Activated CD8-positive, alpha-beta memory T cell treated with anti-CD3 and anti-CD28 coated beads, Interleukin-2, amount 50 U/mL, for 4 hours (primary cell): Measurements from ENCODE around the gene MEIS2.

Experiments used
- DNase-seq: peaks from one replicate; pipeline ENCODE4 v3.0.0-alpha.2; 2020

Gene MEIS2

DNA sequence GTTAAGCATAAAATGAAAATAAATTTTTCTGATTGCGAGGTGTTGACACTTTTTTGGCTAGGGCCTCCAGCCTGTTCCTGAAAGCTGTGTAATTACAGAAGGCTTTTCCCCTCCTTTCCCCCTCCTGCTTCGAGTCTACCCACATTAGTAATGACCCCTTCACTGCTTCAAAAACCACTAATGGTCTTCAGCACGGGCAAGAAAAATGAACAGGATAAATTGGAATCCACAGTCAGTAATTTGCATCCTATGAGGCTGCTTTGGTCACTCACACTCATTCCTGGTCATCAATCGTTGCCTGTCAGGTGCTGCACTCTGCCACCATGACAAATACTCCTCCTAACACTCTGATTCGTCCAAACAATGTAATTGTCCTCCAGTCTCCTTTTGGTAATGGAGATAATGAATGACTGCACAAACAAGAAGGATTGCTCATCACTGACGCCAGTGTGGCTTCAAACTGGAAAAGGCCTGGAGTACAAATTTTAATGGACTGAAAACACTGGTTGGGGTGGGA lies 148.6 kb downstream of the MEIS2 start:
- no peak for DNase-seq

DNA sequence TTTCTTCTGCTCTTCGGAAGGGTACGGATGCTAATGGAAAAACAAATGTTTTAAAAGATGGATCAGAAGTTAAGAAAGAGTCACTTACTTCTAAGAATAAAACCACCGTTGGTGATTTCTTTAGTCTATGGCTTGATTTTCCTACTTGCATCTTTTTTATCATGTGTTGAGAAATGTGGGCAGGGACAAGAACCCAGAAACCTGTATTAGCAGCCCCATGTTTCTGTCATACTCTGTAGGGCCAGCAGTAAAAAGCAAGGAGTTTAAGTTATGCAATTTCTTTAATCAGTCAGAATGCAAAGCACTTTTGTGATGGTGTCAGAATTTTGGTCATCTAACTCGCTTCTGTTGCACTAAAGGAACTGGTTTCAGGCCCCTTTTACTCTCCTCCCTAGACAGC lies 150.0 kb downstream of the MEIS2 start:
- no peak for DNase-seq

DNA sequence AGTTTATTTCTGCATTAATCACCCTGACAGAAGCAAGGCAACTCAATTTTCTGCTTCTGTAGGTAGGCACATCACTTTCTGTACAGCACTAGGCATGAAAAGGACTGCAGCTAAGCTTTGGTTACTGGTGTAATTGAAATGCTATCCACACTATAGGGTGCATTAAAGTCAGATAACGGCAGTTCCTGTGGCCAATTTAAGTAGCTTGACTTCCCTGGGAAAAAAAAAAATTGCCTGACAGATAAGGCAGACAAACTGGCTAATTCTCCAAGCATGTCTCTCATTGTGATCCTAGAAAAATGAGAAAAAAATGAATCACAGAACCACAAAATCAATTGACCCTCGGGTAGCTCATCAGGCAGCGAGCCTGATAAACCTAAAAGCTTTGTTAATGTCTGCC lies 151.4 kb downstream of the MEIS2 start:
- no peak for DNase-seq

DNA sequence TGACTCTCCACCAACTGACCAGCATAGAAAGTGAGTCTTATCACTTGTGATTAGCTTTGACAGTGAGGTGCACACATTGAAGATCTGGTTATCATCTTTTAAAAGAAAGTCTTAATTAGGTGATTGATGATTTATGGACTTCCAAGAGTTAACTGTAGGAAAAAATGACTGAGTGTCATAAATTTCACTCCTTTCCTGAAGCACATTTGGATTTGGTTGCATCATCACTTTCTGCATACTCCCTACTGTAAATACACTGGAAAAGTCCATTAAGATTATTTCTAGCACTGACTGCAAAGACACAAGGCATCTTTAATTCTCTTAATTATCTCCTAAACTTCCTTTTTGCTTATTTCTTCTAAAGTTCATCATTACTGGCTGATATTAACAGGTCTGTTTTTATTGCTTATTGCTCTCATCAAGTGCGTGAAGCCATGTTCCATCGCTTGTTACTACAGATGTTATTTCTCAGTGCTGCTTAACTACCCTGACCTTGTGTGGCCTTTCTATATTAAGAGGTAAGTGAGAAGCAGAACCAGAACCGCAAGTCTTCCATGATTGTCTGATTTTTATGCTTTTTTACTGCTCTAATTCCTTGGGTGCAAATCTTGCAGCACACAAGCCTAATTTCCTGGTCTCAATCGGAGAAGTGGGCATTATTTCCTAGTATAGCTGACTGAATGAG lies 153.2 kb downstream of the MEIS2 start:
- DNase-seq, result no peak

DNA sequence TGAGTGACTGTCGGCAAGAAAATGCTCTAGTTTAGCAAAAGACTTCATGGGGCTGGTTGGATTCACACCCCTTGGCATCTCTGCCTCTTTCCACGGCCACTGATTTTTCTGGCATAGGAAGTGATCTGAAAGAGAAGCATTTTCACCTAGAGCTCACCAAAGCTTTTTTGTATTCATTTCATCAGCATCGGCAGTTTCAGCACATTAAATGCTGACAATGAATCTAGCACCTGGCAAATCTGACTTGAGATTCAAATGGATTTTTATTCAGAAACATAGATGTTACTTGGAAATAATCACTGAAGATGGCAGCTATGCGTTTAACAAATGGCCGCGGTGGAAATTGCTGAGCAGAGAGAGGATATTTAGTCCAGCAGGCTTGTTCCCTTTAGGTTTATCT lies 155.9 kb downstream of the MEIS2 start:
- DNase-seq, result no peak

DNA sequence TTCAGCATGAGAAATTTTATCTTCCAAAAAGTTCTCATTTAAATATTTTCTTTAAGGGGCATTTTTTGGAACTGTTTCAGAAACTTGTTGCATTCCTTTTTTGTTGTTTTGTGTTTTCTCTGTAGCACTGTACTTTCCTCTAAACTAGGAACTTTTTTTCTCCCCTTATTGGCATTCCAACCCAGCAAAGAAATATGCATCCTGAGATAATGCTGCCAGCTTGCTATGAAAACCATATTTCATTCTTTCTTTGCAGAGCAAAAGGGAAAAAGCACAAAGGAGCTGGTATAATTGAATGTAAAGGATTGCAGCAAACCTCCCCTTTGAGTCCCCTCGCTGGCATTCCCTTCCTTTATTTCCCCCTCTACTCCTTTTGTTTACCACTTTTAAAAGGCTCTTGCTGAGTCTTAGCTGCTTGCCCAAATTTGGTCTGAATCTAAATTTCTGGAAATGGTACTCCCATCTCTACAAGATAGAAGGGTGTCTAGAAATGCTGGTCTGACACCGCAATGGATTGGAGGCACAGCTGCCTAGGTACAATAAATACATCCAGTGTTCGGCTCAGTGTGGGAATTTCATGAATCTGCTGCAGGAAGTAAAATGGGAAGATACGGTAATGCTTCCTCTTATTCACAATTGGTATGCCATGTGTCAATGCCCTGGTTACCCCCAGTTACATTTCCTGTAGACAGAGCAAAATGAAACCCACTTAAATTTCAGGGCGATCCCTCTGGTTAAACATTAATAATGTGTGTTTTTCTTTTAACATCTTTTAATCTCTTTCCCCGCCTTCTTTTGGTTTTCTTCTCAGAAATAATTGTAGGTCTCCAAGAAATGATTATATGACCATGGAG lies 156.6 kb downstream of the MEIS2 start:
- no peak for DNase-seq

DNA sequence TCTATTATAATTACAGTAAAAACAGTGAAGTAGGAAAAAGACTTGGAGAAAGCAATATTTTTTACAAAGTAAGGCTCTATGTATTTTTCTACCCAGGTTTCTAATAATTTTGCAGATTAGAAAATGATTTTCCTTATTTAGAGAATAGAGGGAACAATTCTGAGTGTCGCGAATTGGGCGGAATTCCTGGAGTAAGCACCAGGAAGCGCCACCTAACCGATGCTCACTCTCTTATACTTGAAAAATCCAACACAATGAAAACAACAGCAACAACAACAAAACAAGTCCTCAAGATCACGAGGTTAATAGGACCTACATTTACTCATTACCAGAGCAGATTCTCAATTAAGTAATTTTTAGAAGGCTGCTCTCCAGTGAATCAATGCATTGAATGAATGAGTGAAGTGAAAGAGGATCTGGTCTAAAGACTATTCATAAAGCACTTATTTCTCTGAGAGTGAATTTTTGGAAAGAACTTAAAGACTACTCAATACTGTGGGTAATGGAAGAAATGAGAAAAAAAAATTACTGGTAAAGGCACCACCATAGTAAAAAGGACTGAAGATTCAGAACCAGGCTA lies 158.0 kb downstream of the MEIS2 start:
- no peak for DNase-seq

DNA sequence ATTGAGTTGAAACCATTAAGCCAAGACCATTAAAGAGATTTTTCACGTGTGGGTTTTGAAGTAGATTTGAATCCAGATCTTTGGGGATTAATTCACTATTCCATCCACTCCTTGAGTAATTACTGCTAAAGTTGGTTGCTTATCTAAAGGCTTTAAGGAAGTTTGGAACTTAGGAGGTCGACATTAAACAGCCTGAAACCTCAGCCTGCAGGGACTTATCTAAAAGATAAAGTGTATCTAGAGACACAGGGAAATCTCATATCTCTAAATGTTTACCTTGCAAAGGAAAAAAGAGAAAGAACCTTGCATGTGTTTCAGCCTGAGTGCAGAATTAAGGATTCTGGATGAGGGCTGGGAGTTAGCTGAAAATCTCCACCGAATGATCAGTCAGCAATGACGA lies 158.6 kb downstream of the MEIS2 start:
- no peak for DNase-seq

DNA sequence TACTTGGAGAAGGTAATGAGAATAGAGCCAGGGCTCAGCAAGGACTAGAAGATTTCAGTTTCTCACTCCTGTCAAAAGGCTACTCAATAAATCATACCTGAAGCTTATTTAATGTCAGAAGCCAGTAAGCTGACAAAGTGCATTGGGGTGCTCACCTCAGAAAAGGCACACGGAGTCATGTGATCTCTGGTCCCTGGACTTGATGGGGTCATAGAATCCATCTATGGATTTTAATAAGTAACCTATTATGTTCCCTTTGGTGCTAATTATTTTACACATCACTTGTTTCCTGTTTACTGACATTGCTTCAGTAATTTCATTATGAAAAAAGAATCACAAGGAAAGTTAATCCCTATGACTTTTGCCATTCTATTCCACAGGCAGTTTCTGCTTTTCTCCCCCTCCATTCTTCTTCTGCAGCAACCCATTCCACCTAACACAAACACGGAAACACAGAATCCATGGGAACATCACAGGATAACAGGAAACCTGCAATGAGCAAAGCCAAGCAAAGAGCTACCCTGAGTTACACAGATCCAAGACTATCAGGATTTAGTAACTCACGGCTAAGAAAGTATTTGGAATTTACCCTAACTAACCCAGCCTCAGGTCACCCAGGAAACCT lies 159.6 kb downstream of the MEIS2 start:
- no peak for DNase-seq

DNA sequence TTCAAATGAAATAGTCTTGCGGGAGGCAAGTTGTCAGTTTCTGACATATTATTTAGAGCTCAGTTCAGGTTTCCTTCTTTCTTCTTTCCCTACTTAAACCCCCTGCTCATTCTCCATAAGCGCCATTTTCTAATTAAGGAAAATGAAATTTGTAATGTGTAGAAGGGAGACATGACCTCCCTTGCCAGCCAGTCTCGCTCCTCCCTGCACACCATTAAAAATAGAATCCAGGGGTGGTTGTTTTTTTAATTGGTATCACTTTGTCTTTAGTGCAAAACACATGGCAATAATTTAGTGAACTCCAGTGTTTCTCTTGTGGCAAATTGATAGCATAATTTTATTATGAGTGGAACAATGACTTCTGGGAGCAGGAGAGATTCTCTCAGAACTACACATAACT lies 160.1 kb downstream of the MEIS2 start:
- no peak for DNase-seq

DNA sequence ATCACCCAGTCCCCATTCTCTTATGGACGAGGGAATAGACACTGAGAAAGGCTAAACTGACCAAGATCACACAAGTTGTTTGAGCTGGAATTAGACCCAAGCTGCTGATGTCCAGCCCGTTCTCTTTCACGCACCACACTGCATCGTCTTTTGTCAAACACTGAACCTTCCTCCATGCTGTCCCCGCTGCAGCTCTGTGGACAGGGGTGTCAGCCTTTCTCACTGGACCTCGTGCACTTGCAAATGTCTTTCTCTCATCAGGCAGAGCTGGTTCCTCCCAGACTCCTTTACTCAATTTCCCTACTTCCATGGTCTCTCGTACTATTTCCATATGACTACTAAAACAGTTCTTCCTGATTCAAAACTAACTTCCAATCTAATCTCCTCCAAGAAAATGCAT lies 161.6 kb downstream of the MEIS2 start:
- DNase-seq, result no peak

DNA sequence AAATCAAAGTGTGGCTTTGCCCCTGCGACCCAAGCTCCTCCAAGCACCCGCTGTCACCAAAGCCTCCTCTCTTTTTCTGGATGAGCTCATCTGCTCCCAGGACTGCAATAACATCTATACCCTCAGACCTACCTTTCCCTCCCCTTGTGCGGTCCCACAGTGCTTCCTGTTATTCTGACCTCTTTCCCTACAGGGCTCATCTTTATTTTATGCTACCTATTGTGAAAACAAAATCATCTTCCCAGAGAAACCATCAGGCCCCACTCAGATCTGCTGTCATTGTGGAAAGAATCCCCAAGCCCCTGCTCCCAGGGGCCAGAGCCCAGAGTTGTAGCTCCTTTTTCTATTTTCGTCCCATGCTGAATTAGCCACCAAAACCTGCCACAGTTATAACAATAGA lies 162.2 kb downstream of the MEIS2 start:
- no peak for DNase-seq

DNA sequence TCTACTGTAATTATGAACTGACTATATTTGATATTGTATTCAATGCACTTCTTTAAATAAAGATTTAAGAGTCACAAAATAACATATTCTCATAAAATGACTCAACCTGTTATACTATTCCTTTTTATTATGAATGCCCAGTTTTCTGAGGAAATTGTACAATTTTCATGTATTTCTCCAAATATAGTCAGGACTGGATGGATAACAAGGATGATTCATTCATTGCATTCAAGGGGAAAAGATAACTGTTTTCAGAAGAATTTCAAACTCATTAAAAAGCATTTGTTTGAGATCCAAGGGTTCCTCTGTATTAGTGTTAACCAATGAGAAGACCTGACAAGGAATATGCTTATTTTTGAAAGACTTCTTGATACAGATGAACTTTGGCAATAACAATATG lies 163.7 kb downstream of the MEIS2 start:
- DNase-seq, result no peak

DNA sequence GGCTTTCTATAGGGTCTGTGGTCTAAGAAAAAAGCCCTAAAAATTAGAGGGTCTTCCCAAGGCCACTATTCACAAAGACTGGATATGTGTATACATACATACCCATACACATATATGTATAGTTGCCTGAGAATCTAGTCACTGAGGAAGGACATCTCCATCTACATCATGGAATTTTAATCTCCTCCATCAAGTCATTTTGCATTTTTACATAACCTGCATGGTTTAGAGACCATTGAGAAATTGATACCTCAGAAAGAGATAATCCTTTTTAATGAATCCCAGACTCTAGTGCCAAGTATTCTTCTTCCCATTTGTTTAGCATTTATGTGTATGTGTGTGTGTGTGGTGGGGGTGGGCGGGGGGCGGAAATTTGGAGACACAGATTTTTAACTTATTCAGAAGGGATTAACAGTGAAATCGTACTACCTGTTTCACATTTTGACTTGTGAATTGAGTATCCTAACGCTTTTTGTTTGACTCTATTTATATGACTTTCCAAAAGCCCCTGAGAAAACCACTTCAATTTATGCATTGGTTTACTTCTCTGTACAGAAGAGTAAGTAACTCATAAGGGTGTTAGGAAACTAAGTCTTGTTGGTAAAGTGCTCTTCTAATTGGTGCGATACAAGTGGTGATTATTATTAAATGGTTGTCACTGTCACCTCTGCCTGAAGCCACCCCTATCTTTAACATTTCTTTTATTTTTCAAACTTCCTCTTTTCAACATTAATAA lies 166.9 kb downstream of the MEIS2 start:
- no peak for DNase-seq

DNA sequence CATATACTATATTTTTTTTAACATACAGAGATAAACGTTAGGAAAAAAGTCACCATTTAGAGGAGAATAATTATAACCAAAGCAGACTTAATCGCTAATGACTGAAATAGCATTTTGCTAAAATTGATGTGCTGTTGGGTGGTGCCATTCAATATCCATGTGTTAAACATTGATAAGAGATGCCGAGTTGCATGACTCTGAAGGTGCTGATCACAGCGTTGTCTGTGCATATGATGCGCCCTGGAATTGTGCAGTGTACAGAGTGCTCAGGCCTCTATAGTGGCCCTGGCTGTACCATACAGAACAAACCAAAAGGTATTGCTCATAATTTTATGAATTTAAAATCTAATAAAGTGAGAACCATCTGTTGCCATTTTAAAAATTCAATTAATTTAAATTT lies 168.3 kb downstream of the MEIS2 start:
- no peak for DNase-seq

DNA sequence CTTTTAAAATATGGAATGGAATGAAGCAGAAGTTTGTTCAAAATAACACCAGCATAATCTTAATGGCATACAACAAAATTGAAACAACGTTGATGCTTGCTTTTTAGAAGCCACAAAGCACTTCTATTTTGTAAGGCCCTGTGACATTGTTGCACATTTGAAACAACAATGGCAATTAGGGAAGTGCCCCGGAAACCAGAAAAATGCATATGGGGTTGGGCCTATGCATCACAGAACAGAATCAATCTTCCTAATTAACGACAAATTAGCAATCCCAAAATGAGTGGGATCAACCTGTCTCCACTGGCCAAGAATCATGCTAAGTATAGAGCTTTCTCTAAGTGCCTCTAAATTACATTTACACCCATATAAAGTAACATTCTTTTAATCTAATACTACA lies 168.9 kb downstream of the MEIS2 start:
- no peak for DNase-seq

DNA sequence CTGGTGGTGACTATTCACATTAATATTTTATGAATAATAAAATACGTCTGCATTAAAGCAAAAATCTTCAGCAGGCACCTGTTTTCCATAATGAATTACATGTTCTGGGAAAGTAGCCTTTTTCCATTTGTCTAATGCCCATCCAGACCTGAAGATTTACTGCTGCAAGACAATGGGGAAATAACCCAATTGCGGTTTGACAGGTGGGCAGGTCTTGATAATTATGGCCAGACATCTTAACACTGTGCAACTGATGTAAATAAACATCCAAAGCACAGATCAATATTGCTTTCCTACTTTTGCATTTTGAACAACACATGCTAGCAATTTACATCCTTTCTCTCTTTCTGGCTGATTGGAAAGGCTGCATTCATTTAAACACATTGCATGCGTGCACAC lies 173.9 kb downstream of the MEIS2 start:
- no peak for DNase-seq

DNA sequence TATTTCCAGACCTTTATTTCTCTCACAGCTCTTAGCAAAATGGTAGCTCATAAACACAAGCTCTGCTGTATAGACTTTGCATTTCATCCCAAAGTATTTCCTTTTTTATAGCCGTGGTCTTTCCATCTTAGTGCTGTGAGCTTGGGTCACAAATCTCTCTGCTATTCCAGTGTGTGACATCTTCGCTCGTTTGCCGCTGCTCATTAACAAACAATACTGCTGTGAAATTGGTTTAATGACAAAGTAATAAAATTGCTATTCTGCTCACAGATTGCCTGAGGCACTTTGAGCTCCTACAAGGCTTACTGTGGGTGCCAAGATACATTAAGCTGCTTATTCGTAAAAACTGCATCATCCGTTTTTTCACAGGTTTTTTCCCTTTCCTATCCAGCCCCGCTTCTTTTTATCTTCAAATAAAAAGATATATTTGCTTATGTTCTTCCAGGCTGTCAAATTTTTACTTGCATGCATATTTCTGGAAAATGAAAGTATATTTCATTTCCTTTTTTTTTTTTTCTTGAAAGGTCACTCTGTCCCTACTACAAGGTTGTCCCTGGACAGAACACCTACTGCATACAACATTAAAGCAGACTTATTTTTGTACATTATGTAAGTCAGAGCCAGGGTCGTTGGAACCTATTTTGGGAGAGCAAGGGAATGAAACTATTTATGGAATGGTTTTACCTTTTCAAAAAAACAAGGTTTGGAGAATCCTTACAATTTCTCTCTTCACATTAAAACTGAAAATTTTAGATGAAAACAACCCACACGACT lies 174.5 kb downstream of the MEIS2 start:
- DNase-seq, result no peak

DNA sequence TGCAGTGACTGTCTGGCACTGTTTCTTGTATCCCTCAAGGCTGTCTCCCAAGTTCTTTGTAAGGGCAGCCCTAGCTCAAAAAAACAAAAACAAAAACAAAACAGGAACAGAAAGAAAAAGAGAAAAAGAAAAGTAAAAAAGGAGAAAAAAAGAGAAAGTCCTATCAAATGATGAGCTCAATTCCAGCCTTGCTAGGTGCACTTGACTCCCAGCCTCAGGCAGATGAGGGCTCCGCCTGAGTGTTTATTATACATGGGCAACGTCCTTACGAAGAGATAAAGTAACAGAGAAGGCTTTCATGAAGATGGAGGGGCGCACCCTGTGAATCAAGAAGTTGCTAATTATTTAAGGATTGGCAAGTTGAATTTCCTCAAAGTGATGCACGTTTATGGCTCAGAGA lies 175.3 kb downstream of the MEIS2 start:
- DNase-seq, result no peak

DNA sequence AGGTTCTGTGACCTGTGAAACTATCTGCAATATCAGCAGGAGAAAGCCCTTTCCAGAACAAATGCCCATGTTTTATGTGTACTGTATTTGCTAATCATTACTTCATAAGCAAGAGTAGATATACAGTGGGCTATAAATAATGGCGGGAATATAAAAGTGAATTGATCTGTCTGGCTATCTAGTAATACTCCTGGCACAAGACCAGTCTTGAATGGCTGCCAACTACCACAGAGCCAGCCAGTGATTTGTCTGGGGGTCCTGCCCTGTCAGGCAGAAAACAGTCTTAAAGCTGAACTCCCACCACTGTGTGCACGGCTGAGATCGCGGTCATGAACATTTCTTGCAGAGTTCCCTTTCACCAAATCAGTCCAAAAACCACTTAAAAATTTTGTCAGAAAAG lies 176.3 kb downstream of the MEIS2 start:
- DNase-seq, result no peak

DNA sequence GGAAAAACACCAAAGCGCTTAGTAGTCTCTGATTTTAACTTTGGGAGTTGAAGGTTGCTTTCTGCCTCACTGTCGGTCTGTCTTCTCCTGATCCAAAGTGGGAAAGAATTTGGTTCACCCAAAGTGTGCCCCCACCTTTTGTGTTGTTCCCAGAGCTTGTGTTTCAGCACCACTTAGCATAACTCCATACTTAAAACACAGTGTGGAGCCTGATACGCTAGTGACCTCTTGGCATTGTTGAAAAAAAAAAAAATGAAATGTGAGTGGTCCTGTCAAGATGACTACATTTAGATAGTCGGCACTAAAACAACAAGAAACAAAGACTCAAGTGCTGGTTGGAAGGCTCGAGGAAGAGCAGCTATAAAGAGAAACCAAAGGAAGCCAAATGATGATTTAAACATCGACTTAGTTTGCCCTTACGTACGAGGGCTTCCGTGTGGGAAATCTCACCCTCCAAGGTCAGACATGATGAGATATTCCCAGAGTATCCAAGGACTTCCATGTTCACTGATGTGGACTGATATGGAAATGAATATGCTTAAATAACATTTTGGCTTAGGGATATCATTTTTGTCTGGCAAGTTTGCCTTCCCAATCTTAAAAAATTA lies 178.8 kb downstream of the MEIS2 start:
- no peak for DNase-seq
